GM18870 (cell line): ENCODE measurements around the gene OTOS.

ENCODE experiments used
- ATAC-seq: cut with Tn5 transposase; IDR thresholded peaks from one replicate; pipeline ENCODE4 v1.9.1; 2021; ENCODE audit warnings: moderate library complexity; ENCODE audit not compliant: unreplicated experiment

OTOS gene

GRCh38 chr2:240123821-240124650 lies 16.4 kb downstream of the OTOS start:
- no peak for ATAC-seq

- no peak for ATAC-seq
Observed at GRCh38 chr2:240121675-240122074, 18.8 kb downstream of the OTOS start.

GRCh38 chr2:240121190-240121589 lies 19.3 kb downstream of the OTOS start:
- peak; percentile 64 for ATAC-seq

GRCh38 chr2:240114233-240114632 lies 26.2 kb downstream of the OTOS start:
- ATAC-seq = no peak

- ATAC-seq = no peak
Observed at GRCh38 chr2:240112914-240113690, 27.4 kb downstream of the OTOS start.

GRCh38 chr2:240111253-240111652 lies 29.2 kb downstream of the OTOS start:
- no peak for ATAC-seq

GRCh38 chr2:240109386-240109785 lies 31.1 kb downstream of the OTOS start:
- no peak for ATAC-seq

- no peak for ATAC-seq
Observed at GRCh38 chr2:240107477-240107796, 33.0 kb downstream of the OTOS start.

GRCh38 chr2:240106765-240107476 lies 33.5 kb downstream of the OTOS start:
- ATAC-seq = no peak

GRCh38 chr2:240105982-240106381 lies 34.5 kb downstream of the OTOS start:
- ATAC-seq = no peak

GRCh38 chr2:240103136-240103535 lies 37.3 kb downstream of the OTOS start:
- ATAC-seq = no peak

- no peak for ATAC-seq
Observed at GRCh38 chr2:240098349-240098748, 42.1 kb downstream of the OTOS start.

- no peak for ATAC-seq
Observed at GRCh38 chr2:240095556-240096523, 44.6 kb downstream of the OTOS start.

- no peak for ATAC-seq
Observed at GRCh38 chr2:240089306-240089705, 51.2 kb downstream of the OTOS start.
